Spleen (tissue), 7 donors: Measurements from ENCODE around the gene MICALL2.

Source experiments
- CTCF ChIP-seq, 11 experiments: fragments of 200-600 bp in 7 of 11; fragments of 450-650 bp in 4 of 11; sonication (generic) in 4 of 11; IDR thresholded peaks in 8 of 11; conservative IDR thresholded peaks in 3 of 11; 1 replicate in 7 of 11; 2 replicates in 4 of 11; pipeline versions ENCODE4 v1.4.0 to v1.8.0; 2016 to 2021; ENCODE audit warnings: antibody characterized with exemption in 11 of 11, inconsistent platforms in 4 of 11, mild to moderate bottlenecking in 1 of 11
- POLR2A ChIP-seq, 3 donors: fragments of 450-650 bp; IDR thresholded peaks; one replicate each; pipeline ENCODE4 v1.5.1; 2017; ENCODE audit warnings: antibody characterized with exemption in 3 of 3, mild to moderate bottlenecking in 1 of 3
- POLR2AphosphoS5 ChIP-seq, 3 donors: sonication (generic); formaldehyde crosslinking; IDR thresholded peaks; one replicate each; pipeline ENCODE4 v1.5.1; 2017; ENCODE audit warnings: antibody characterized with exemption in 3 of 3
- donor health status: DM: no; HTN: no; CAD: no; lungs with moderate emphysema.
- donor health status: DM: no; HTN: no; CAD: no.
- donor health status: DM: no; HTN: no; CAD: no.

GRCh38 chr7:1393421-1393820 is 65.8 kb downstream of the MICALL2 start:
- no peak for TF ChIP-seq CTCF (IDR thresholded peaks at IDR 0.05 in 8 of 11, conservative IDR thresholded peaks at IDR 0.05 in 3 of 11)
- TF ChIP-seq POLR2AphosphoS5 (IDR thresholded peaks at IDR 0.05), result no peak
- TF ChIP-seq POLR2A (IDR thresholded peaks at IDR 0.05), result no peak
